ENCODE measurements around the gene C7orf57. TPM values are rescaled to one million over a fixed set of nuclear protein-coding genes. Genes with fewer than 3 reads are reported as not detected.

Gene C7orf57
- total and polyA plus RNA-seq, 2 experiments from 2014 or later: 0.42 to 2.1 TPM

DNA sequence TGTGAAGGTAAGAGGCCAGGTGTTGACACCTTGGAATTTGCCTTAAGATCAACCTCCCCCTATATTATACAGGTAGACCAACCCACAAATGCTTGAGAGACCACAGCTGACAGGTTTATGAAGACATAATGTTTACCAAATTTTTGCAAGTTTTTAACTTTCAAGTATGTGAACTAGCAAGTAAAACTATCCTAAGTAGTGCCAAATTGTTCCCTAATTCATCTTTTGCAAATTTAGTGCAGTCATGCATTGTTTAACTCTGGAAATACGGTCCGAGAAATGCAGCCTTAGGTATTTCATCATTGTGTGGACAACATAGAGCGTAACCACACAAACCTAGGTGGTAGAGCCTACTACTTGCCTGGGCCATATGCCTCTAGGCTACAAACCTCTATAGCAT lies 64.4 kb downstream of the C7orf57 start:
- H3K4me2 ChIP-seq: no peak overlapping the region
- H3K4me1 Mint-ChIP-seq: no peaks in the 10 kb centered on the region
- H3F3A ChIP-seq (replicated peaks; ENCODE audit: low read depth): no peaks in the 10 kb centered on the region
- no peak overlapping the region for H3K27ac Mint-ChIP-seq
- no peak overlapping the region for H3K4me3 ChIP-seq
- H4K20me1 ChIP-seq (replicated peaks; ENCODE audit: insufficient read depth): peaks cover 4% of the 10 kb centered on the region; the same call in 1 of the 2 replicates
- peaks cover 75% of the 10 kb centered on the region for H3K36me3 Mint-ChIP-seq (ENCODE audit: low read depth)
- H3K4me3 Mint-ChIP-seq: no peak overlapping the region
- peaks cover 2% of the 10 kb centered on the region for H3K27me3 Mint-ChIP-seq (ENCODE audit: insufficient read depth, low read depth, poor library complexity)
- H3K79me2 ChIP-seq (replicated peaks; ENCODE audit: insufficient read depth): peaks cover 12% of the 10 kb centered on the region
- no peaks in the 10 kb centered on the region for H3K27me3 ChIP-seq (ENCODE audit: insufficient read depth)
- peaks cover 19% of the 10 kb centered on the region for H3K36me3 ChIP-seq (ENCODE audit: insufficient read depth)
- H3K27ac ChIP-seq (ENCODE audit: low read depth): no peak overlapping the region
- H3K9me3 Mint-ChIP-seq: no peaks in the 10 kb centered on the region
- TF ChIP-seq EZH2phosphoT487 (IDR thresholded peaks at IDR 0.05; ENCODE audit: unreplicated experiment) (no peak), ZNF462 (CRISPR knock-in tag; IDR thresholded peaks at IDR 0.05) (no peak), ZNF331 (CRISPR knock-in tag; IDR thresholded peaks at IDR 0.05; ENCODE audit: low read depth) (no peak), ZNF114 (CRISPR knock-in tag; IDR thresholded peaks at IDR 0.05) (no peak), CREB1 (CRISPR knock-in tag; IDR thresholded peaks at IDR 0.05; ENCODE audit: low read depth) (no peak), JUNB (IDR thresholded peaks at IDR 0.05; ENCODE audit: unreplicated experiment) (no peak), STAT1 (IDR thresholded peaks at IDR 0.05; ENCODE audit: unreplicated experiment) (no peak)
- TF ChIP-seq, protein P1, sequence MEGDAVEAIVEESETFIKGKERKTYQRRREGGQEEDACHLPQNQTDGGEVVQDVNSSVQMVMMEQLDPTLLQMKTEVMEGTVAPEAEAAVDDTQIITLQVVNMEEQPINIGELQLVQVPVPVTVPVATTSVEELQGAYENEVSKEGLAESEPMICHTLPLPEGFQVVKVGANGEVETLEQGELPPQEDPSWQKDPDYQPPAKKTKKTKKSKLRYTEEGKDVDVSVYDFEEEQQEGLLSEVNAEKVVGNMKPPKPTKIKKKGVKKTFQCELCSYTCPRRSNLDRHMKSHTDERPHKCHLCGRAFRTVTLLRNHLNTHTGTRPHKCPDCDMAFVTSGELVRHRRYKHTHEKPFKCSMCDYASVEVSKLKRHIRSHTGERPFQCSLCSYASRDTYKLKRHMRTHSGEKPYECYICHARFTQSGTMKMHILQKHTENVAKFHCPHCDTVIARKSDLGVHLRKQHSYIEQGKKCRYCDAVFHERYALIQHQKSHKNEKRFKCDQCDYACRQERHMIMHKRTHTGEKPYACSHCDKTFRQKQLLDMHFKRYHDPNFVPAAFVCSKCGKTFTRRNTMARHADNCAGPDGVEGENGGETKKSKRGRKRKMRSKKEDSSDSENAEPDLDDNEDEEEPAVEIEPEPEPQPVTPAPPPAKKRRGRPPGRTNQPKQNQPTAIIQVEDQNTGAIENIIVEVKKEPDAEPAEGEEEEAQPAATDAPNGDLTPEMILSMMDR (conservative IDR thresholded peaks at IDR 0.05; ENCODE audit: low read depth in 2 of 2): no peak
- no peaks in the 10 kb centered on the region for H3K9me2 ChIP-seq (ENCODE audit: insufficient read depth)
- no peak overlapping the region for H2AFZ ChIP-seq
- no peaks in the 10 kb centered on the region for H3K4me1 ChIP-seq (ENCODE audit: insufficient read depth)
- DNase-seq (ENCODE audit: low spot score): no peak
- ATAC-seq: no peak
